GM19463 (cell line): ENCODE results near the gene ARF1.

Experiments
- ATAC-seq: cut with Tn5 transposase; IDR thresholded peaks from one replicate; pipeline ENCODE4 v1.9.1; 2021; ENCODE audit warnings: mild to moderate bottlenecking, moderate library complexity; ENCODE audit not compliant: unreplicated experiment

The ARF1 gene

GRCh38 chr1:228114827-228115226 lies 32.3 kb downstream of the ARF1 start:
- no peak for ATAC-seq

DNA sequence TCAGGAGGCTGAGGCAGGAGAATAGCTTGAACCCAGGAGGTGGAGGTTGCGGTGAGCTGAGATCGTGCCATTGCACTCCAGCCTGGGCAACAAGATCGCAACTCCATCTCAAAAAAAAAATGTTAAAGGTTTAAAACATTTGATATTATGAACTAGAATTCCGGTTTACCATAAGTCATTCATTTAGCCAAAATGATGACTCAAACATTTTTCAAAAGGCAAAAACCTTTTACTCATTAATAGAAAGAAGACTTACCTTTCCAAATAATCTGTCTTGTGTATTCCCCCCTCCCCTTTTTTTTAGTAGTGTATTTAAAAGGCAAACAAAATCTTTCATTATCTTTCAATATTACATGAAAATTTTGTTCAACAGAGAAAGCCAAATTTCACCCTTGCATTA lies 34.8 kb downstream of the ARF1 start:
- no peak for ATAC-seq

- ATAC-seq = no peak
Measured at GRCh38 chr1:228118040-228118439, 35.5 kb downstream of the ARF1 start.

GRCh38 chr1:228120351-228120750 lies 37.8 kb downstream of the ARF1 start:
- ATAC-seq = no peak

GRCh38 chr1:228120857-228121489 lies 38.5 kb downstream of the ARF1 start:
- ATAC-seq = no peak

GRCh38 chr1:228122921-228123441 lies 40.5 kb downstream of the ARF1 start:
- ATAC-seq = no peak

GRCh38 chr1:228123505-228123904 lies 41.0 kb downstream of the ARF1 start:
- ATAC-seq = no peak

- no peak for ATAC-seq
Measured at GRCh38 chr1:228125185-228125584, 42.7 kb downstream of the ARF1 start.

DNA sequence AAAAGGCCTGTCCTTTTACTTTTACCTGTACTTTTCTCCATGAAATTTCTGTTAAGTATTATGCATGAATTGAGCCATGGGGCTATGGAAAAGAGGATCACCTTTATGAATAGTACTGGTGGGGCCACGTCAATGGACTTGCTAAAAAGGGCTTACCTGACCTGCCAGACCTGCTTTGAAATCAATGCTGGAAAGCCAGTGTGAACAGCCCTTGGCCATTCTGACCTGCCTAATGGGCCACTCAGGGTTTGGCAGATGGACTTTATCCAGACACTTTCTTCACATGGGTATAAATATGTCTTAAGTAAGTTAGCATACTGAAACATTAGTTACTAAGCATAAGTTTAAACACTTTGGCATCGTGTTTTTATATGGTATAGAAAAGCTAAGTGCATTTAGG lies 49.3 kb downstream of the ARF1 start:
- no peak for ATAC-seq

DNA sequence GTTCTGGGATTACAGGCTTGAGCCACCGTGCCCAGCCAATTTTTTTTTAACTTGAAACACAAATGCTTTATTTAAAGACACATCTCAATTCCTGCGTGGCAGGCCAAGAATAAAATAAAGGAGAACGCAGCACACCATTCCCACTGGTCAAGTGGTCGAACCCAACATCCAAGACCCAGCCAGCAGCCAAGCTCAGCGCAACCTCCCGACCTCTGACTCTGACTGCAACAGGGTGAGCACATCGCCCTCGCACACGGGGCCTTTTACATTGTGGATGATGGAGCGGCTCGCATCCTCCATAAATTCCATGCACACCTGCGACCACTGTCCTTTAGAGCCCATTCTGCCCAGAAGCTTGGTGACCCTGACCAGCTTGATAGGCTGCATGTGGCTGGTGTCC lies 52.1 kb downstream of the ARF1 start:
- ATAC-seq = no peak

- no peak for ATAC-seq
Measured at GRCh38 chr1:228136901-228137300, 54.4 kb downstream of the ARF1 start.

- no peak for ATAC-seq
Measured at GRCh38 chr1:228139406-228139930, 57.0 kb downstream of the ARF1 start.

DNA sequence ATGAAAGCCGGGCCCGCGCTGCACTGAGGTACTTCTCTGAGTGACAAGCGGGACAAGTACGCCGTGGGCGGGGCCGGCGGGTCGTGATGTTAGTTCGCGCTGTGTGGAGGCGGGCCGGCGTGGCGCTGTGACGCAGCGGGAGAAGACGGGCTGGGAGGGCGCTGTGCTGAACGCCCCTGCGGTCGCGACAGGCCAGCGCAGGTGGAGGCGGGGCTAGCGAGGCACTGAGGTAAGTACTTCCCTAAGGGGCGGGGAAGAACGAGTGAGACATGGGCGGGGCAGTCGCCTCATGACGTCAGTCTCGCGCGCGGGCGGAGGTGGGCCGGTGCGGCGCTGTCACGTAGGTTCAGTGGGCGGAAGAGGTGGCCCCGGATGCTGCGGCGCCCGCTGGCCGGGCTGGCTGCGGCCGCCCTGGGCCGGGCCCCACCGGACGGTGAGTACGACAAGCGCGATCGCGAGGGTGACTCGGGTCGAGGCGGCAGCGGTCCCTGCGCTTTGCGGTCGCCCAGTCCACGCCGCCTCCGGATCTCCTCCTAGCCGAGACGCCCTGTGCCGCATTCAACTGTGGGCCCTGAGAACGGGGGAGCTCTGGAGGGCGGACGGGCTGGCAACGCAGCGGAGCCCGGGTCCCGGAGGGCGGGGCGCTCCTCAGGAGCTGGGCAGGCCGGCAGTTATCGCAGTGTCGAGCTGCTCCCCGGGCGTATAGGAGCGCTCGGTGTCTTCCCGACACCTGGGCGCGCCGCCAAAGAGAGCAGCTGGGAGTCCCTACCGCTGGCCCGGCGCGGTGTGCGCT lies 57.6 kb downstream of the ARF1 start, which contains the start of gene GUK1:
TSS of gene GUK1 (plus strand) at position 349 of the 793 bp plus-strand sequence. CDS start at position 373, 24 bp downstream.
- ATAC-seq = peak; percentile 88

DNA sequence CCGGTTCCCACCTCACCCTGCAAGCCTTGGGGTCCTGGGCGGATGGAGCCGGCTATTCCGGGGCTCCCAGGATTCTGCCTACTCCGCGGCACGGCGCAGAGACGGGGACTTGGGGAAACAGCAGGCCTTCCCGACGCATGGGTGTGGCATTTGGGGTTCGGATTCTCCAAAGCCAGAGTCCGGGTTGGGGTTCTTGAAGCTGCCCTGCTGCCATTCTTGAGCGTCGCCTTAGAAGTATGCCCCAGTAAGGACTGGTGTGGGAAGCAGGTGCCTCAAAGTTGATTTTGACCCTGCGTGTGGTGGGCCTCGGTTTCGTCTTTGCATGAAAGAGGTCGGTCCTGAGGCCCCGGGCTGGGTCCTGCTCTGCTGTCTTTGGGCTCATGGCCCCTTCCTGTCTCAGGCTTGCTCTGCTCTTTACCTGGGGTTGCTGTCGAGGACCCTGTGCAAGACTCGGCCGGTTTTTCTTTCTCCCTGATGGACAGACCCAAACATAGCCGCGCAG lies 58.3 kb downstream of the ARF1 start:
- no peak for ATAC-seq

DNA sequence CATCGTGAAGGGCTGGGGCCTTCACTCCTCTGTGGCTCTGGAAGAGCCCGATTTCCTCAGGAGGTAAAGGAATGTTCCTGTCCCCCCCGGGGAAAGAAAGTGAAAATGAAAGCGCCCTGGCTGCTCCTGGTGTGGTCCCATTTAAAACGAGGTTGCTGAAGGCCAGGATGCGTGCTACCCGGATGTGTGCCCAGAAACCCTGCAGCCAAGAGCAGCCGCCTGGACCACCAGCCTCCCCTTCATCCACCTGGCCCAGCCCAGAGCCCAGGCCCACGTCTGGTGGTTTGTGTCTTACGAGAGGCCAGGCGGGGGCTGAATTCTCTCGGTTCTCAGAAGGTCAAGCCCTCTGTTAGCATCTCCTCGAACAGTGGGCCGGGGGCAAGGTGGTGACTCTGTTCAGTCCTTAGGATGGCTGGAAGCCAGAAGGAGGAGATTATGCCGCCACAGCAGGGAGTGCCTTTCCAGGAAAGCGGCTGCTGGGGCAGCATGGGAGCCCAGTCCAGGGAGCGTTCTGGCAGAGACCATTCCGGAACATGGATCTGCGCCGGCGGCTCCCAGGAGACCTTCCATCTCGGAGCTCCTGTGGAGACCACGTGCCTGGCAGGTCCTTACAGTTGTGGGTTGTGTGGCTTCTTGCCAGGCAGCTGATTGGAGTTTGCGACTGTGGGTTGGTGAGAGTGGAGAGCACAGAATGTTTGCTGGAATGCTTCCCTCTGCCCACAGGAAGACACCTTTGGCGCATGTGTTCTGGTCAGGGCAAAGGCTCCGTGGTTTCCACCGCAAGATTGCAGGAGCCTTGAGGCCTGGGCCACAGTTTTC lies 58.9 kb downstream of the ARF1 start:
- no peak for ATAC-seq

DNA sequence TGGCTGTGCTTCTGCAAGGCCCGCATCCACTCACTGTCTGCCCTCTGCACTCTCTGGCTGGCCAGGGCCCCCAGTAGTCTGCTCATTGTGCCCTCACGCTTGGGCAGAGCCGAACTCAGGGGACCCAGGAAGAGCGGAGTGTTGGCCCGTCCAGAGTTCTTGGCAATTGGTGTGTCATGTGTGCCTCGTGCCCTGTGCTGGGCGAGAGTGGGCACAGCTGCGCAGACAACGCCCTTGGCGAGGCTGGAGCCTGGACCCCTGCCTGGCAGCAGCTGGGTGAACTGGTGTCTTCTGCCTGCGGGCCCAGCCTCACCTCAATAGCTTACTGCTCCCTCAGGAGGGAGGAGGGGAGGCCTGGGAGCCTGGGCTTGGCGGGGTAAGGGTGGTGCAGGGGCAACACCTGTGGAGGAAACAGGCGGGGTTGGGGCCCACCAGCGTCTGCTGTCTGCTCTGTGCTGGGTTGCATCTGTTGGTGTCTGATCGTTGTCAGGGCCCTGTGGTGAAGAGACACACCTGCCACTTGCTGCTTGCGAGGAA lies 59.7 kb downstream of the ARF1 start:
- no peak for ATAC-seq

DNA sequence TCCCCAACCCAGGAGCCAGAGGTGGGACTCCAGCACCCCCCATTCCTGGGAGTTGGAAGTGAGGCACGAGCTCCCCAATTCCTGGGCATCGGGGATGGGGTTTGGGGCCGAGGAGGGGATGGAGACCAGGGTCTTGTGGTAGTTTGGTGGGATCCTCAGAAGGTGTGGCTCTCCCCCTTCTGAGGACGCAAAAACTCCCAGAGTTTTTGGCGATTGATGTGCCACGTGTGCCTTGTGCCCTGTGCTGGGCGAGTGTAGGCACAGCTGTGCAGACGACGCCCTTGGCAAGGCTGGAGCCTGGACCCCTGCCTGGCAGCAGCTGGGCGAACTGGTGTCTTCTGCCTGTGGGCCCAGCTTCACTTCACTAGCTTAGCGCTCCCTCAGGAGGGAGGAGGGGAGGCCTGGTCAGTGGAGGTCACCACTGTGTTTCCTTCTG lies 60.2 kb downstream of the ARF1 start:
- no peak for ATAC-seq

GRCh38 chr1:228143480-228144192 lies 61.1 kb downstream of the ARF1 start:
- ATAC-seq = no peak

DNA sequence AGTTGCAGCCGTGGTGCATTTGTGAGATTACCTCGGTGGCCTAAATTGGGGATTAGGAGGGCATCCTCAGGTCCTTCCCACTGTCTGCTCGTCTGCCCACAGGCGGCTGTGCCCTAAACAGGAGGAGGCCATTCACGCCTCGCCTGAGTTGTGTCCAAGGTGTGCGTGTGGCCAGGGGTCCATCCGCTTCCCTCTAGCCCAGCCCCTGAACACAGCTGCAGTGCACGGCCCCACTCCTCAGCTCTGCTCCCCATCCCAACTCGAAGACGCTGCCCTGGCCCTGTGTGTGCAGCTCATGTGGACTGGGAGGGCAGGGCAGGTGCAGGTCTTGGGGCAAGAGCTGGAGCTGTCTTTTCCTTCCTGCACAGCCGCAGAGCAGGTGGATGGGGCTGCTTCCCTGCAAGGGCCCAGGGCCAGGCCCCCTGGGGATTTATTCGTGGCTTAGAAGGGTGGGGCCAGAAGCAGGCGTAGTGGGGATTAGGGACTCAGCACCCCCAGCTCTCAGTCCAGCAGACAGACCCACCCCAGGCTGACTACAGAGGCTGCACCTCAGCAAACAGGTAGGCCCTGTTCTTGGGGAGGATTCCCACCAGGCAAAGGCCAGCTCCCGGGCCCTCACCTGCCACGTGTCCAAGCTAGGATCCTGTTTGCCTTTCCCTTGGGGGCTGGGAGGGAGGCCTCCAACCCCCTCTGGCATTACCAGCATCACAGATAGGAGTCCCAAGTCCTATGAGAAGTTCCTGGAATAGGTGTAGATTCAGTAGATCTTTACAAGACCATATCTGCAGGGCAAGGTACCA lies 61.9 kb downstream of the ARF1 start:
- ATAC-seq = no peak
